ENCODE measurements around the gene ABHD10.

DNA sequence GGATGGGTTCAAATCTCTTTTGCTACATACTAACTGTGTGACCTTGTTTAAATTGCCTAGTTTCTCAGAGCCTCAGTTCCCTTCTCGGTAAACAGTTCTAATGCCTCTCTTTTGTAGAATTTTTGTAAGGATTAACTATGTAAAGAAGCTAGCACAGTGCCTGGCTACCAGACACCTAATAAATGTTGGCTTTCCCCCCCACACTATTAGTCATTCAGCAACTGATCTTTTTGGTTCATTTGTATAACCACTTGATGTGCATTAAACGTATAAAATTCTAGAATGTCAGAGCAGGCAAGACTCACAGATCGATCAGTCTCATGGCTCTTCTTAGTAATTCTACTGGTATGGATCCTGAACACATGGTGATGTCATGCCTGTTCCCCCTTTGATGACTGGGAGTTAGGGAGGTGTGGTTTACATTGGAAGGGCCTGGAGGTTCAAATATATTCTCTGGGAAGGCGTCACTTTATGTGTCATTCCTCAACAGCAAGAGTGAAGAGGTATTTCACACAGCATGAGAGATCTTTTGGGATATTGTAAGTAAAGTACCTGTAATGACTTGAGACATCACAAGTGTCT lies 26.4 kb downstream of the ABHD10 start:
- TF ChIP-seq, protein P1, sequence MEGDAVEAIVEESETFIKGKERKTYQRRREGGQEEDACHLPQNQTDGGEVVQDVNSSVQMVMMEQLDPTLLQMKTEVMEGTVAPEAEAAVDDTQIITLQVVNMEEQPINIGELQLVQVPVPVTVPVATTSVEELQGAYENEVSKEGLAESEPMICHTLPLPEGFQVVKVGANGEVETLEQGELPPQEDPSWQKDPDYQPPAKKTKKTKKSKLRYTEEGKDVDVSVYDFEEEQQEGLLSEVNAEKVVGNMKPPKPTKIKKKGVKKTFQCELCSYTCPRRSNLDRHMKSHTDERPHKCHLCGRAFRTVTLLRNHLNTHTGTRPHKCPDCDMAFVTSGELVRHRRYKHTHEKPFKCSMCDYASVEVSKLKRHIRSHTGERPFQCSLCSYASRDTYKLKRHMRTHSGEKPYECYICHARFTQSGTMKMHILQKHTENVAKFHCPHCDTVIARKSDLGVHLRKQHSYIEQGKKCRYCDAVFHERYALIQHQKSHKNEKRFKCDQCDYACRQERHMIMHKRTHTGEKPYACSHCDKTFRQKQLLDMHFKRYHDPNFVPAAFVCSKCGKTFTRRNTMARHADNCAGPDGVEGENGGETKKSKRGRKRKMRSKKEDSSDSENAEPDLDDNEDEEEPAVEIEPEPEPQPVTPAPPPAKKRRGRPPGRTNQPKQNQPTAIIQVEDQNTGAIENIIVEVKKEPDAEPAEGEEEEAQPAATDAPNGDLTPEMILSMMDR (IDR thresholded peaks at IDR 0.05), result no peak
- TF ChIP-seq EZH2phosphoT487 (IDR thresholded peaks at IDR 0.05), result no peak
